MV-4-11 (cell line): ENCODE measurements around the gene PANX2.
"Not testable (repeated sequence)": the region's sequence is repeated elsewhere in the genome, so short reads cannot be mapped to it uniquely, and the experiment has no call there.

Source experiments
- DNase-seq: peaks from one replicate; lab custom pipeline; 2025; lab: John Stamatoyannopoulos, UW

Gene PANX2

DNA sequence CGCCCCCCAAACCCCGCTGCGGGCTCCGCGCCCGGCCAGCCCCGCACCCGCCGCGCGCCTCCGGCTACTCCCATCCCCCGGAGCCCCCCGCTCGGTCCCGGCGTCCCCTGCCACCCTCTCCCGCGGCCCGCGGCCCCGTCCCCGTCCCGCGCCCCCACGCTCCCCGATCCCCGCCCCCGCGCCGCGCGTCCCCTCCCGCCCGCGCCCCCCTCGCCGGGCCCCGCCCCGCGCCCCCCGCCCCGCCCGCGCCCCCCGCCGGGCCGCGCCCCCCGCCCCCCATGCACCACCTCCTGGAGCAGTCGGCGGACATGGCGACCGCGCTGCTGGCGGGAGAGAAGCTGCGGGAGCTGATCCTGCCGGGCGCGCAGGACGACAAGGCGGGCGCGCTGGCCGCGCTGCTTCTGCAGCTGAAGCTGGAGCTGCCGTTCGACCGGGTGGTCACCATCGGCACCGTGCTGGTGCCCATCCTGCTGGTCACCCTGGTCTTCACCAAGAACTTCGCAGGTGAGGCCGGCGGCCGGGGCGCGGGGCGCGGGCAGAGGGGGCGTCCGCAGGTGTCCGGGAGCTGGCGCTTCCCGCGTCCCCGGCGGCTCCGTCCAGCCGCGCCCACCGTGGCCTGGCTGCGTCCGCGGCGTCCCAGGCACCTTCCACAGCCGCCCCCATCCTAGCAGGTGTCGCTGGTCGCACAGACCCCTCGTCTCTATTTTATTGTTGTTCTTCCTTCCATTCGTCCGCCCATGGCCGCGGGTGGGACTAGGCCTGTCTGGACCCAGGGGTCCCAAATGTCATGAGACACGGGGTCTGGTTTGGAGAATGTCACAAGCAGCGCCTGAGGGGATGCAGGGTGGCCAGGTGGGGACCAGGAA is at the start of gene PANX2:
TSS of gene PANX2 (plus strand) at position 279 of the 866 bp plus-strand sequence. CDS start at position 279, 0 bp downstream.
- DNase-seq: no peak

GRCh38 chr22:50121202-50121740 is 49.3 kb upstream of the PANX2 start:
- DNase-seq: no peak

- no peak for DNase-seq
These were observed 47.4 kb upstream of the PANX2 start for GRCh38 chr22:50123119-50123518.

- no peak for DNase-seq
These were observed 45.5 kb upstream of the PANX2 start for GRCh38 chr22:50125029-50125428.

GRCh38 chr22:50129121-50129736 is 41.3 kb upstream of the PANX2 start:
- DNase-seq: no peak

DNA sequence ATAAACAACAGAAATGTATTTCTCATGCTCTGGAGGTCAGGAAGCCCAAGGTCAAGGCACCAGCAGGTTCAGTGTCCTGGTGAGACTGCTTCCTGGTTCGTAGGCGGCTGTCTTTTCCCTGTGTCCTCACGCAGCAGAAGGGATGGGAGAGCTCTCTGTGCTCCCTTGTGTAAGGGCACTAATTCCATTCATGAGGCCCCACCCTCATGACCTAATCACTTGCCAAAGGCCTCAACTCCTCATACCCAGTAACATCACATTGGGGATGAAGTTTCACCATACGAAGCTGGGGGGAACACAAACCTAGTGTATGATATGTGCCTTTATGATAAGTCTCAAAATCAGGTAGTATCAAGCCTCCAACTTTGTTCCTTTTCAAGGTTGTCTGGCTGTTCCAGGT is 38.6 kb upstream of the PANX2 start:
- no peak for DNase-seq

DNA sequence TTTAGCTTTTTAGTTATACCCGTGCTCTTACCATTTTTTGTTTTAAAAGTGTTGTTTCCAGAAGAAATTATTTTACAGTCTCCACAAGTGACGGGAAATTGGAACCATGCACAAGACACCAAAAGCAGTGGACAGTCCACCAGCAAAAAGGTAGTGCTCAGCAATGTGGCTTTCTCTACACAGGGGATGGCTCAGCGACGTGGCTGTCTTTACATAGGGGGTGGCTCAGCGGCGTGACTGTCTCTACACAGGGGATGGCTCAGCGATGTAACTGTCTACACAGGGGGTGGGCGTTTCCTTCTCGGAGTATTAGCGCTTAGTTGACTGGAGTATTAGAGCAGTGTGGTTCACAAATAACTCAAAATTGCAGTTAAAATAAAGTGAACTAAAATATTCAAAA is 36.0 kb upstream of the PANX2 start:
- DNase-seq: no peak

- DNase-seq: no peak
These were observed 33.9 kb upstream of the PANX2 start for GRCh38 chr22:50136581-50137015.

DNA sequence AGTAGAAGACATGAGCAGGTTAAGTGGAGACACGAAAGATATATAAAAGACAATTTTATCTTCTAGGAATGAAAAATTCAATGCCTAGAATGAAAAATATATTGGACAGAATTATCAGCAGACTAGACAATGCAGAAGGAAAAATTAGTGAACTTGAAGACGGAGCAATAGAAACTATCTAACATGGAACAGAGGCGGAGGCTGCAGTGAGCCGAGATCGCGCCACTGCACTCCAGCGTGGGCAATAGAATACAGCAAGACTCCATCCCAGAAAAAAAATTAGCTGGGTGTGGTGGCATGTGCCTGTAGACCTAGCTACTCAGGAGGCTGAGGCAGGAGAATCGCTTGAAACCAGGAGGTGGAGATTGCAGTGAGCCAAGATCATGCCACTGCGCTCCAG is 33.3 kb upstream of the PANX2 start:
- not testable (repeated sequence) for DNase-seq

DNA sequence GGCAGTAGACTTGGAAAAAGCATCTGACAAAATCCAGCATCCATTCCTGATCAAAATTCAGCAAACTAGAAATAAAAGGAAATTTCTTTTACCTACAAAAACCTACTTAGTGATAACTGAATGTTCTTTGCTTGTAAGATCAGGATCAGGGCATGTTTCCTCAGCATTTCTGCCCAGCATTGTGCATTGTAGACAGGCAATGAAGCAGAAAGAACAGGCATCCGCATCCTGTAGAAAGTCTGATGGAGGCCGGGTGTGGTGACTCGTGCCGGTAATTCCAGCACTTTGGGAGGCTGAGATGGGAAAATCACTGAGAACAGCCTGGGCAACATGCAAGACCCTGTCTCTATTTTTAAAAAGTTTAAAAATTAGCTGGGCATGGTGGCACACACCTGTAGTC is 32.5 kb upstream of the PANX2 start:
- no peak for DNase-seq

GRCh38 chr22:50138988-50139387 is 31.5 kb upstream of the PANX2 start:
- no peak for DNase-seq

- no peak for DNase-seq
These were observed 30.6 kb upstream of the PANX2 start for GRCh38 chr22:50139843-50140415.

- DNase-seq: no peak
These were observed 29.9 kb upstream of the PANX2 start for GRCh38 chr22:50140615-50141014.

DNA sequence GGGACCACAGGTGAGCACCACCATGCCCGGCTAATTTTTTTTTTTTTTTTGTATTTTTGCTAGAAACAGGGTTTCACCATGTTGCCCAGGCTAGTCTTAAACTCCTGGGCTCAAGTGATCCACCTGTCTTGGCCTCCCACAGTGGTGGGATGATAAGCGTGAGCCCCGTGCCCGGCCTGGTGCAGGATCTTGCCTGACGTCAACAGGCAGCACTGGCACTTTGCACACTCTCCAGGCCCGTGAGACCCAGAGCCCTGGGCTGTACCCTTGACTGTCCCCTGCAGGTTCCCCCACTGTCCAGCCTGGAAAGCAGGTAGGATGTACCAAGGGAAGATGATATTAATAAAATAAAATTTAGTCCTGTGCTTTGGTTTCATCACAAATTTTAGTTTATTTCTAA is 29.1 kb upstream of the PANX2 start:
- no peak for DNase-seq

- no peak for DNase-seq
These were observed 28.6 kb upstream of the PANX2 start for GRCh38 chr22:50141891-50142363.

GRCh38 chr22:50143096-50143495 is 27.4 kb upstream of the PANX2 start:
- DNase-seq: peak; percentile 87

DNA sequence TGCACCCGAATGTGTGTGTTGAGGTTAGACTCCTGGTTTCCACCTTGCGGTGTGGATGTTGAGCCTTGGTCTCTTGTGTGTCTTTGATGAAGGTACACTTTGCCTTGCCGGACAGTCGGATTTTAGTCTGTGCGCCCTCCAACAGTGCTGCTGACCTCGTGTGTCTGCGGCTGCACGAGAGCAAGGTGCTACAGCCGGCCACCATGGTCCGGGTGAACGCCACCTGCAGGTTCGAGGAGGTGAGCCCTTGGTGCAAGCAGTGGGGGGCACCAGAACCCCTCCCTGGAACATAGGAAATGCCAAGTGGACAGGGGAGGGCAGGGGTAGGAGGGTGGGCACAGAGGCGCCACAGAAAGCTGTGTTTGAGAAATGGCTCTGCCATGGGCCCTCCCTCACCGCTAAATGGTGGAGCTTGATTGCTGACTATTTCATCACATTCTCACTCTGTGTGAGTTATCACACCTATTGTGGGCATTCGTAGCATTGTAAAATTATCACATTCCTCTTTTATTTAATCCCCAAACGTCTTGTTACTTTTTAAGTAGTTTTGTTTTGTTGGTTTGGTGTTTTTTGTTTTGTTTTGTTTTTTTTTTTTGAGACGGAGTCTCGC is 26.4 kb upstream of the PANX2 start:
- DNase-seq: peak; percentile 25

- DNase-seq: no peak
These were observed 24.7 kb upstream of the PANX2 start for GRCh38 chr22:50145721-50146438.

- DNase-seq: peak; percentile 67
These were observed 23.9 kb upstream of the PANX2 start for GRCh38 chr22:50146439-50147238.

DNA sequence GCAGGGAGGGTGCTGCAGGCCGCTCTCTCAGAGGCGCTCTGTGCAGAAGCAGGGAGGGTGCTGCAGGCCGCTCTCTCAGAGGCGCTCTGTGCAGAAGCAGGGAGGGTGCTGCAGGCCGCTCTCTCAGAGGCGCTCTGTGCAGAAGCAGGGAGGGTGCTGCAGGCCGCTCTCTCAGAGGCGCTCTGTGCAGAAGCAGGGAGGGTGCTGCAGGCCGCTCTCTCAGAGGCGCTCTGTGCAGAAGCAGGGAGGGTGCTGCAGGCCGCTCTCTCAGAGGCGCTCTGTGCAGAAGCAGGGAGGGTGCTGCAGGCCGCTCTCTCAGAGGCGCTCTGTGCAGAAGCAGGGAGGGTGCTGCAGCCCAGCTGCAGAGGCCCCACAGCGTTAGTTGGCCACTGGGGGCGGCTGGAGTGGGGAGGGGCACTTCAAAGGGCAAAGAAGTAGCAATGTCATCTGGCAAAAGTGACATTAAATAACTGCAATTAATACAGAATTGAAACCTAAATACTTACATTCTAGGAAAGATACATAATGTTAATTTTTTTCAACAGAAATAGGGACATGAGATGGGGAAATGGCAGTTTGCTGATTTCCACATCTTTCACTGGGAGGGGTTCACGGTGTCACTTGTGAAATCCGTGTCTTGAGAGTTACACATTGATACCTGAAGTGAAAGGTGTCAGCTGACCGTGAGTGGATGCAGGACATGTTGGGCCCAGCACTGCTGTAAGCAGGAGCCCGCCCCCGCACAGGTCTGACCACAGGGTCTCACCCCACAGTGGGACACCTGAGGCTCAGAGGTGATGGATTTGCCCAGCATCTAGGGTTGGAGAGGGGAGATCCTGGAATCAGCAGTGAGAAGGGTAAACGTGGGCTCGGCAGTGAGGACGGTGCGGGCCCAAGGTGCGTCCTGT is 23.0 kb upstream of the PANX2 start:
- DNase-seq: peak; percentile 52
